Epithelial cell of proximal tubule (primary cell): ENCODE data around the gene UGCG. TPM values are rescaled to one million over a fixed set of nuclear protein-coding genes. Genes with fewer than 3 reads are reported as not detected.

Source experiments
- DNase-seq: peaks from one replicate; pipeline ENCODE4 v3.0.0-alpha.2; 2011; ENCODE audit warnings: low read depth
- H3K4me3 ChIP-seq: 2 replicates; pipeline ENCODE4 v1.5.1; 2011; ENCODE audit warnings: low read depth, mild to moderate bottlenecking, low read length
- CTCF ChIP-seq: conservative IDR thresholded peaks from 2 replicates; pipeline ENCODE4 v1.5.1; 2012; ENCODE audit warnings: low read depth, mild to moderate bottlenecking, low read length
- total RNA-seq: library from RNA; depleted of rRNA; stranded (reverse); fragments of >200 nt; gene quantifications from 2 replicates; pipeline ENCODE4 v1.2.3, GENCODE V29; 2015

The UGCG gene
- total RNA-seq, 1 donor from 2014 or later, result 288 TPM

GRCh38 chr9:111919875-111920274, 23.3 kb downstream of the UGCG start:
- H3K4me3 ChIP-seq, result no peak overlapping the region
- no peak for TF ChIP-seq CTCF
- no peak for DNase-seq

DNA sequence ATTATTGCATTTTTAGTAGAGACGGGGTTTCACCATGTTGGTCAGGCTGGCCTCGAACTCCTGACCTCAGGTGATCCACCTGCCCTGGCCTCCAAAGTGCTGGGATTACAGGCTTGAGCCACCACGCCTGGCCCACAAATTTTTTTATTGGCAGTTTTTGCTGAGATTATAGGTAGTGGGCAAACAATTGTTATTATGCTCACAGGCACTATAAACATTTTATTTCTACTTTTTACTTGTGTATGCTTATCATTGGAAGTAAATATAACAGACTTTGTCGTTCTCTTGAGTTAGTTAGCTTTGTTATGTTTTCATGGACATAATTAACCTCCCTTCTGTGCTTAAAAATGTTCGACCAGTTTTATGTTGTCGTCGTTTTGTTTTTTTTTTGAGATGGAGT, 23.9 kb downstream of the UGCG start:
- DNase-seq, result no peak
- H3K4me3 ChIP-seq, result no peak overlapping the region
- no peak for TF ChIP-seq CTCF

DNA sequence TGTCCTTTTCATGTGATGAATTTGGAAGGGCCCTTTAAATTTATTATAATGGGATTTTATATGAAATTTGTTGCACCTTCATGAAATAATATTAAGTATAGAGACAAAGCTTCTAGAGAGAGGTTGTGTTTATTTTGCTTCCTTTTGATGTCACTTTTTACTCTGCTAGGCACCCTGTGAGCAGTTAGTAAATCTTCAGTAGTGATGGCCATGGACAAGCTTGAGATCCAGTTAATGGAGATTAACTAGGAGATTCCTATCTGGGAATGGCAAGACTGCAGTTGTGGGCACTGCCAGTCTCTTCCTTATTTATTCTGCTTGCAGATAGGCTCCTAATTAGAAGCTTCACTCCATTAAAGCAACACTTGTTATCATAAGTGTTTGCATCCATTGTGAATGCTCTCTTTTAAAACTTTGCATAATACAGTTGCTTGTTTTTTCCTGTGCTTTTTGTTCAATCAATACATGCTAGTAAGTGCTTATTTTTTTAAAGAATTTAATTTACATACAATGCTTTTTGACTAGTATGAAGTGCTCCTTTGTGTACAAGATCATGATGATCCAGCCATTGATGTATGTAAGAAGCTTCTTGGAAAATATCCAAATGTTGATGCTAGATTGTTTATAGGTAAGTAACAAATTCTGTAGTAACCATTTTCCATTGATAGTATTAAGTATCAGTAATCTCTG, 25.9 kb downstream of the UGCG start:
- TF ChIP-seq CTCF, result no peak
- DNase-seq, result no peak
- H3K4me3 ChIP-seq, result no peak overlapping the region

DNA sequence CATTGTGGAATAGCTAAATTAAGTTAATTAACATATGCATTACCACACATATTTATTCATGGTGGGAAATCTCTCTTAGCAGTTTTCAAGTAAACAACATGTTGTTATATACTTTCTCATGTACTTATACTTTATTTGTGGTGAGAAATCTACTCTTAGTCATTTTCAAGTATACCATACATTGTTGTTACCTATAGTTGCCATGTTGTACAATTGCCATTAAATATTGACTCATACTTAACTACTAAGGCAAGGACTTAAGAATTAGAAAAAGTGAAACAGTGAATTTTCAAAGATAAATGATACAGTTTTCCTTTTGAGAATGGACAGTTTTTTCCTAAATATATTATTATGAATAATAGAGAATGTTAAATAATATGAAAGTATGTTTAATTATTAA, 27.7 kb downstream of the UGCG start:
- no peak for DNase-seq
- no peak overlapping the region for H3K4me3 ChIP-seq
- no peak for TF ChIP-seq CTCF

GRCh38 chr9:111925017-111925770, 28.6 kb downstream of the UGCG start:
- no peak for DNase-seq
- no peak overlapping the region for H3K4me3 ChIP-seq
- no peak for TF ChIP-seq CTCF

GRCh38 chr9:111925784-111926183, 29.2 kb downstream of the UGCG start:
- TF ChIP-seq CTCF, result no peak
- H3K4me3 ChIP-seq, result no peak overlapping the region
- no peak for DNase-seq
